22Rv1 (cell line): Measurements from ENCODE around the gene NFX1.

Experiments used
- ZFX ChIP-seq: fragments of 450-650 bp; IDR thresholded peaks from 2 replicates; pipeline ENCODE4 v1.6.1; 2017; ENCODE audit warnings: antibody characterized with exemption, borderline replicate concordance
- TF ChIP-seq, protein P1 (sequence below): fragments of 450-650 bp; IDR thresholded peaks from 2 replicates; pipeline ENCODE4 v1.5.1; 2017; ENCODE audit warnings: mild to moderate bottlenecking

GRCh38 chr9:33341182-33341581 lies 50.9 kb downstream of the NFX1 start:
- TF ChIP-seq, protein P1, sequence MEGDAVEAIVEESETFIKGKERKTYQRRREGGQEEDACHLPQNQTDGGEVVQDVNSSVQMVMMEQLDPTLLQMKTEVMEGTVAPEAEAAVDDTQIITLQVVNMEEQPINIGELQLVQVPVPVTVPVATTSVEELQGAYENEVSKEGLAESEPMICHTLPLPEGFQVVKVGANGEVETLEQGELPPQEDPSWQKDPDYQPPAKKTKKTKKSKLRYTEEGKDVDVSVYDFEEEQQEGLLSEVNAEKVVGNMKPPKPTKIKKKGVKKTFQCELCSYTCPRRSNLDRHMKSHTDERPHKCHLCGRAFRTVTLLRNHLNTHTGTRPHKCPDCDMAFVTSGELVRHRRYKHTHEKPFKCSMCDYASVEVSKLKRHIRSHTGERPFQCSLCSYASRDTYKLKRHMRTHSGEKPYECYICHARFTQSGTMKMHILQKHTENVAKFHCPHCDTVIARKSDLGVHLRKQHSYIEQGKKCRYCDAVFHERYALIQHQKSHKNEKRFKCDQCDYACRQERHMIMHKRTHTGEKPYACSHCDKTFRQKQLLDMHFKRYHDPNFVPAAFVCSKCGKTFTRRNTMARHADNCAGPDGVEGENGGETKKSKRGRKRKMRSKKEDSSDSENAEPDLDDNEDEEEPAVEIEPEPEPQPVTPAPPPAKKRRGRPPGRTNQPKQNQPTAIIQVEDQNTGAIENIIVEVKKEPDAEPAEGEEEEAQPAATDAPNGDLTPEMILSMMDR = no peak
- no peak for TF ChIP-seq ZFX
